Fibroblast of pulmonary artery (primary cell): ENCODE measurements around the gene NFIA.

ENCODE experiments used
- DNase-seq: peaks from one replicate; pipeline ENCODE4 v3.0.0-alpha.2; 2010; ENCODE audit warnings: low read depth
- H3K4me3 ChIP-seq: replicated peaks from 2 replicates; pipeline ENCODE4 v1.5.1; 2011; ENCODE audit warnings: low read depth, mild to moderate bottlenecking, control low read depth, low read length, moderate library complexity
- TF ChIP-seq, protein P1 (sequence below): IDR thresholded peaks from 2 replicates; pipeline ENCODE4 v1.5.1; 2011; ENCODE audit warnings: mild to moderate bottlenecking, control low read depth, low read length, inconsistent platforms; ENCODE audit errors: missing control alignments

NFIA gene

DNA sequence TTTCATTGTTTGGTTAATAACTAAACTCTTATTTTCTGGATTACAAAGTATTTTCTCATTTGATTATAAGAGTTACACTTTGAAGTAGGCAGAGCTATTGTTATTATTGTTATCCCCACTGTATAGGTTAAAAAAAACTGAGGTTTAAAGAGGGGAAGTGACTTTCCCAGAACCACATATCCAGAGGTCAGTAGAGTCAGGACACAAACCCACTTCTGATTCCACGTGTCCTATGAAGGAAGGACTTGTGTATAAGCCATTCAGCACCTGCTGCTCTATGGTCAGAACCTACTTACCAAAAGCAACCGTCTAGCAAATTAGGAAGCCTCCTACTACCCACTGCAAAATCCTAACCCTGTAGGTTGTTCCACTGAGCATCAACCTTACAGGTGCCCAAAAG lies 351.3 kb downstream of the NFIA start:
- no peak overlapping the region for H3K4me3 ChIP-seq
- TF ChIP-seq, protein P1, sequence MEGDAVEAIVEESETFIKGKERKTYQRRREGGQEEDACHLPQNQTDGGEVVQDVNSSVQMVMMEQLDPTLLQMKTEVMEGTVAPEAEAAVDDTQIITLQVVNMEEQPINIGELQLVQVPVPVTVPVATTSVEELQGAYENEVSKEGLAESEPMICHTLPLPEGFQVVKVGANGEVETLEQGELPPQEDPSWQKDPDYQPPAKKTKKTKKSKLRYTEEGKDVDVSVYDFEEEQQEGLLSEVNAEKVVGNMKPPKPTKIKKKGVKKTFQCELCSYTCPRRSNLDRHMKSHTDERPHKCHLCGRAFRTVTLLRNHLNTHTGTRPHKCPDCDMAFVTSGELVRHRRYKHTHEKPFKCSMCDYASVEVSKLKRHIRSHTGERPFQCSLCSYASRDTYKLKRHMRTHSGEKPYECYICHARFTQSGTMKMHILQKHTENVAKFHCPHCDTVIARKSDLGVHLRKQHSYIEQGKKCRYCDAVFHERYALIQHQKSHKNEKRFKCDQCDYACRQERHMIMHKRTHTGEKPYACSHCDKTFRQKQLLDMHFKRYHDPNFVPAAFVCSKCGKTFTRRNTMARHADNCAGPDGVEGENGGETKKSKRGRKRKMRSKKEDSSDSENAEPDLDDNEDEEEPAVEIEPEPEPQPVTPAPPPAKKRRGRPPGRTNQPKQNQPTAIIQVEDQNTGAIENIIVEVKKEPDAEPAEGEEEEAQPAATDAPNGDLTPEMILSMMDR: no peak
- DNase-seq: no peak

DNA sequence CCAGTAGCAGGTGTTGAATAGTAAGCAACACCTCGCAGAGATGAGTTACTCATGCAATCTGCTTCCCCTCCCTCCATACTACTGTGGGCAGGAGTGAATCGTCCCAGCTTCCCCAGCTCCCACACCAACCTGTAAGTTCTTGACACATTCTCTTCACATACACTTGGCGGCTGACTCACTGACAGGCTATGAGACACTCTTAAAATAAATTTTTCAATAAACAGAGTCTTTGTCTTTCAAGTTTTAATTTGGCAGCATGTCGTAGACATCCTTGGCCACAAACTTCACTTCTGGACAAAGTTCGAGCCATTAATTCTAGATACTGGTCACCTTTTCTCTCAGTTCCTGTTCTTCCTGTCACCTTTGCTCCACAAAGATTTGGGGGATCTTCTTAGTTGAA lies 351.9 kb downstream of the NFIA start:
- DNase-seq: no peak
- no peak overlapping the region for H3K4me3 ChIP-seq
- TF ChIP-seq, protein P1: no peak

DNA sequence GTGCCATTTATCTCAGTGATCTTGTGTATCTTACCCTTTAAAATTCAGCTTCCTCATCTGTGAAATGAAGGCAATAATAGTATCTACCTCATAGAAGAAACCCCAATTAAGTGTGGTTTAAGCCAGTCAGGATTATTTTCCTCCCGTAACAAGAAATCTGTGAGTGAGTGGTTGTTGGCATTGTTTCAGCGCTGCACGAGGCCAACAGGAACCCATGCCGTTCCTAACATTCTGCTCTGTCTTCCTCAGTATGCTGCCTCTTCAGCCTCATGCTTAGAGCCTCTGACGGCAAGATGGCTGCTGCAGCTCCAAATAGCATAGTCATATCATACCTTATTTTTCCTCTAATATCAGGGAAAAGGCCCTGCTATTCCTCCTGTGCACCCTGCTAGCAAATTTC lies 352.9 kb downstream of the NFIA start:
- TF ChIP-seq, protein P1: no peak
- no peak for DNase-seq
- no peak overlapping the region for H3K4me3 ChIP-seq

GRCh38 chr1:61436016-61436415 lies 353.7 kb downstream of the NFIA start:
- TF ChIP-seq, protein P1: peak; percentile 15
- H3K4me3 ChIP-seq: no peak overlapping the region
- DNase-seq: no peak

- H3K4me3 ChIP-seq: no peak overlapping the region
- DNase-seq: peak; percentile 33
- TF ChIP-seq, protein P1: no peak
These were observed 354.2 kb downstream of the NFIA start for GRCh38 chr1:61436491-61437120.

GRCh38 chr1:61439234-61439633 lies 356.9 kb downstream of the NFIA start:
- TF ChIP-seq, protein P1: no peak
- H3K4me3 ChIP-seq: no peak overlapping the region
- no peak for DNase-seq

DNA sequence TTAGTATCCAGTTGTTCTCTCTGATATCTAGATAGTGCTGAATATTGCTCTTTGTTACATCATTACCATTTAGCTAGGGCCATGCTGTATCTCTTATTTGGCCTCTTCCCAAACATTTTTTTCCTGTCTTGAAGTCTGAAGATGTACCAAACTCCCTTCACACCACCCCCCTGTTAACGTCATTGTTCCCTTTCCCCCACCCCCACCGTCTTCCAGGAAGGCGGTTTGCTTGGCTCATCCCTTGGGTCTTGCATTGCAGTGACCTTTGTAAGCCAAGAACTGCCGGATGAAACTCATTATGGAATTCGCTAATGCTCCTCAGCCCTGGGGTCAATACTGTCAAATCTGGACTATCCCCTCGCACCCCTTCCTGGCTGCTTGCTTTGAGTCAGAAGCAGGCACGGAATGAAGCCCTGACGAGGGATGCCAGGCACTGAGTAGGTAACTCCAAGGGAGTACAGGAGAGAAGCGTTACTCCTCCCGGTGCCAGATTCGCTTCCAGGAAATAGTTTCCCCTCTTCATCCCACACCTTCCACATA lies 359.4 kb downstream of the NFIA start:
- TF ChIP-seq, protein P1: no peak
- DNase-seq: peak; percentile 93
- no peak overlapping the region for H3K4me3 ChIP-seq
